ENCODE measurements around the gene ALG11.

The ALG11 gene

DNA sequence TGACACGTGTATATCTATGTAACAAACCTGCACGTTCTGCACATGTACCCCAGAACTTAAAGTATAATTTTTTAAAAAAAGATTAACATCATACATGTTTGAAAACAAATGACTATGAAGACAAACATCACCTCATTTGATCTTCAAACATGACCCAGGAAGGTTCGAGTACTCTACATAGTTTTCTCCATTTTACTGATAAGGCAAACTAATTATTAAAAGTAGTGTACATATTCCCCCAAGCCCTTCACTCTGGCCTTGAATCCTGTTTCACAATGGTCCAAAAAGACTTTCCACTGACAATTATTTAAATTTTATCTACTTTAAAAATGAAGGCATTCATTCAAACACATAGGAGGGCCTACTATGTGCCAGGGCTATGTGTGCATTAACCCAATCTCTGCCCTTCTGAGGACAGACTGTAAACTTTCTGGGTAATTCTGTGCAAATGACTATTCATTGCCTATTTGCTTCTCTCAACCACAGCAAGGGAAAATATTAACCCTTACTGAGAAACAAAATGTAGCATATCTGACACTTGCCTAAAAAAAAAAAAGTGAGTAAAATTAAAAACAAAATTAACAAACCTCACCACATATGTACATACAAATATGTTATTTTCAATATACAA, 23.1 kb upstream of the ALG11 start:
- DNase-seq (ENCODE audit: low read depth, low spot score), result no peak

DNA sequence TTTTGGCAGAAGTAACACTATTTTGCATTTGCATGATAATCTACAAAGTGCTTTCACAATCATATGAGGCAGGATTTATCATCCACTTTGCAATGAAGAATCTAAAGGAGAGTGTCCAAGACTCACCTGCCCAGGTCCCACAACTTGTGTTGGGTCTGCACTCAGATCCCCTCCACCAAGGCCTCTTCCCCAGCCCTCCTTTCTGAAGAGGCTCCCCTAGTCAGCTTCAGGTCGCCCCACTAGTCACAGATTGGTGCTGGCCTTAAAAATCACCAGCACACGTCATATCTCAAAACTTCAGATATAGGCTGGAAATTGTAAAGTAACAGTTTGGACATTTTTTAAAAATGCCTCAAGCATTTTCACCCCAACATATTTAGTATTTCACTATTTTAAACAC, 18.5 kb upstream of the ALG11 start:
- H3K4me1 ChIP-seq (ENCODE audit: insufficient read depth, insufficient read length), result no peaks in the 10 kb centered on the region

More for the DNA sequence above, 23.1 kb upstream of the ALG11 start:
- no peak overlapping the region for H3K4me3 ChIP-seq (ENCODE audit: insufficient read length, low read depth)
- H3K9ac ChIP-seq (ENCODE audit: insufficient read length, low read depth), result no peak overlapping the region
- TF ChIP-seq SUZ12 (IDR thresholded peaks at IDR 0.05; ENCODE audit: extremely low read depth, insufficient read depth, insufficient read length) (no peak), ZNF274 (IDR thresholded peaks at IDR 0.05; ENCODE audit: low read depth, low read length) (no peak), YY1 (IDR thresholded peaks at IDR 0.05; ENCODE audit: insufficient read depth, insufficient read length) (no peak)
- no peaks in the 10 kb centered on the region for H3K27me3 ChIP-seq (ENCODE audit: insufficient read depth, insufficient read length)
- H3K36me3 ChIP-seq (ENCODE audit: insufficient read depth, insufficient read length, low read length), result no peaks in the 10 kb centered on the region
- H3K9me3 ChIP-seq (ENCODE audit: insufficient read depth, low read length), result no peaks in the 10 kb centered on the region
- H3K4me1 ChIP-seq (ENCODE audit: insufficient read depth, insufficient read length), result no peaks in the 10 kb centered on the region

DNA sequence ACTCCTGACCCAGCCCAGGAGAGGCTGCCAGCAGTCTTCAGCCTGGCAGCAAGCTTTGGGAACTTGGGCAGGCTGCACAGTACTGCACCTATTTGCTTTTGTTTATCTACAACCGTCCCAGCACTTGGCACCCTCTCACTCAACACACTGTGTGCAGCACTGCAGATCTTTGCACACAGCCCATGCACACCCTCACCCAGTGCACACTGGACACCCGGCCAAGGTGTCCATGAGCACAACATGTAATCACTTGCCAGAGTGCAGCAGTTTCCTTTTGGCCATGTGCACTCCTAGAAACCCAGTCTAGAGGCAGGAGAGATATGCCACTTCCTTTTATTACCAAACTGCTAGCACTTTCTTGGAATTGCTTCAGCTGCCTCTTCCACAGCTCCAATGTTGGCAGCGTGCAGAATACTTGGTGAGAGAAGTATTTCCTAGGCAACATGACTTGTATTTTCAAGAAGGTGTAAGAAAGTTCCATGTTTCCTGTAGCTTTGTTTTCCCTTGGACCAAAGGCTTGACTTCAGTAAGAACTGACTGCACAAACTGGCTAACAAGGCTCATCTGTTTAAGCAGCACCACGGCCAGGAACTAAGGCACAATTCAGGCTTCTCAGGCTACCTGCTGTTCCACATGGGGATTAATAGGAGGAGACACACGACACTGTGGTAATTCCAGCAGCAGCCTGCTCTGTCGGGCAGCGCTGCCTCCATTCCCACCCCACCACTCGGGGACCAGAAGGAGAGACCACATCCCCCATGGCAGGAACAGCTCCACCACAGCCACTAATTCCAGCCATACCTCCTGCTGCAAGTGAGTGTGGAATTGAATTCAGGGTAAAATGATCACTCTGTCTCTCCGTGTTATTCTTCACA, 16.3 kb upstream of the ALG11 start:
- no peaks in the 10 kb centered on the region for H3K27me3 ChIP-seq (ENCODE audit: insufficient read depth, insufficient read length)
- H3K4me3 ChIP-seq (ENCODE audit: insufficient read length, low read depth), result no peak overlapping the region
- H3K4me1 ChIP-seq (ENCODE audit: insufficient read depth, insufficient read length), result no peaks in the 10 kb centered on the region
- no peak overlapping the region for H3K9ac ChIP-seq (ENCODE audit: insufficient read length, low read depth)
- DNase-seq (ENCODE audit: low read depth, low spot score), result no peak
- no peaks in the 10 kb centered on the region for H3K9me3 ChIP-seq (ENCODE audit: insufficient read depth, low read length)
- H3K36me3 ChIP-seq (ENCODE audit: insufficient read depth, insufficient read length, low read length), result no peaks in the 10 kb centered on the region
- no peak for TF ChIP-seq YY1 (IDR thresholded peaks at IDR 0.05; ENCODE audit: insufficient read depth, insufficient read length)
- no peak for TF ChIP-seq SUZ12 (IDR thresholded peaks at IDR 0.05; ENCODE audit: extremely low read depth, insufficient read depth, insufficient read length)
- no peak for TF ChIP-seq ZNF274 (IDR thresholded peaks at IDR 0.05; ENCODE audit: low read depth, low read length)

More for the DNA sequence above, 18.5 kb upstream of the ALG11 start:
- no peak overlapping the region for H3K4me3 ChIP-seq (ENCODE audit: insufficient read length, low read depth)
- H3K27me3 ChIP-seq (ENCODE audit: insufficient read depth, insufficient read length), result no peaks in the 10 kb centered on the region
- H3K9me3 ChIP-seq (ENCODE audit: insufficient read depth, low read length), result no peaks in the 10 kb centered on the region
- H3K36me3 ChIP-seq (ENCODE audit: insufficient read depth, insufficient read length, low read length), result no peaks in the 10 kb centered on the region
- TF ChIP-seq SUZ12 (IDR thresholded peaks at IDR 0.05; ENCODE audit: extremely low read depth, insufficient read depth, insufficient read length) (no peak), ZNF274 (IDR thresholded peaks at IDR 0.05; ENCODE audit: low read depth, low read length) (no peak), YY1 (IDR thresholded peaks at IDR 0.05; ENCODE audit: insufficient read depth, insufficient read length) (no peak)
- no peak for DNase-seq (ENCODE audit: low read depth, low spot score)
- H3K9ac ChIP-seq (ENCODE audit: insufficient read length, low read depth), result no peak overlapping the region

DNA sequence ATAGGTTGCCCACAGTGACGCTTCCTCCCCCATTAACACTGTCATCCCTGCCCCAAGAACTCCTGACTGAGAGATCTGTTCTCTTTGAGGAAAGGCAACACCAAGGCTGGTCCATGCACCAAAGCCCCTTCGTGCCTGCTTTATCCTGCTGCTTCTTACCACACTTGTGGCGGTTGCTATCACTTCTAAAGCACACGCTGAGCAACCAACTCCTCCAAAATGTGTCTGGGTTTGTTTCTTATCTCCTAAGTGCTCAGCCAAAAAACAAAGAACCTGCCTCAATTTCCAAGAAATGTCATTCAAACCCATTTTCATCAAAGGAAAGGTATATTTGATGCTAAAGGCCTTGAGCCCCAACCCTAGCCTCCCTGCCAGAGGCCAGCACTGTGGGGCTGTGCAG, 15.6 kb upstream of the ALG11 start:
- H3K4me3 ChIP-seq (ENCODE audit: insufficient read length, low read depth), result no peak overlapping the region

DNA sequence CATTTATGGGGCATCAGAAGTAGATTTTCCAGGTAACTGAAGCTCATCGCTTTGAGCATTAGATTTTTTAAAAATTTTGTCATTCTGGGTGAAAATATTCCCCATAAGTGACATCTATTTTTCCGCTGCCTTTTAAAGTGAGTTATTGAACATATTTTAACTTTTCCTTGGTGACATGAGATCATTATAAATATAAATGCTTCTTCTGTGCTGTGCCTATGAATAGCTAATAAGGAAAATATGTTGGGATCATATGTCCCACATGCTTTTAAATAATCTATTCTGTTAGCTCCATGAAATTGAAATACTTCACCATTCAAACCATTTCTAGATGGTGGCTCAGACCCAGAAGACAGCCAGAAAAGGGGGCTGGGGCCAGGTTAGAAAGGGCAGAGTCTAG, 15.0 kb upstream of the ALG11 start:
- TF ChIP-seq SUZ12 (IDR thresholded peaks at IDR 0.05; ENCODE audit: extremely low read depth, insufficient read depth, insufficient read length), result no peak
- TF ChIP-seq ZNF274 (IDR thresholded peaks at IDR 0.05; ENCODE audit: low read depth, low read length), result no peak
- no peak for TF ChIP-seq YY1 (IDR thresholded peaks at IDR 0.05; ENCODE audit: insufficient read depth, insufficient read length)
- H3K36me3 ChIP-seq (ENCODE audit: insufficient read depth, insufficient read length, low read length), result no peaks in the 10 kb centered on the region
- no peaks in the 10 kb centered on the region for H3K4me1 ChIP-seq (ENCODE audit: insufficient read depth, insufficient read length)
- H3K9me3 ChIP-seq (ENCODE audit: insufficient read depth, low read length), result no peaks in the 10 kb centered on the region
- no peak for DNase-seq (ENCODE audit: low read depth, low spot score)
- H3K27me3 ChIP-seq (ENCODE audit: insufficient read depth, insufficient read length), result no peaks in the 10 kb centered on the region
- no peak overlapping the region for H3K9ac ChIP-seq (ENCODE audit: insufficient read length, low read depth)
- no peak overlapping the region for H3K4me3 ChIP-seq (ENCODE audit: insufficient read length, low read depth)

More for the DNA sequence above, 15.6 kb upstream of the ALG11 start:
- no peak for DNase-seq (ENCODE audit: low read depth, low spot score)
- no peak for TF ChIP-seq ZNF274 (IDR thresholded peaks at IDR 0.05; ENCODE audit: low read depth, low read length)
- TF ChIP-seq YY1 (IDR thresholded peaks at IDR 0.05; ENCODE audit: insufficient read depth, insufficient read length), result no peak
- no peak for TF ChIP-seq SUZ12 (IDR thresholded peaks at IDR 0.05; ENCODE audit: extremely low read depth, insufficient read depth, insufficient read length)
- H3K36me3 ChIP-seq (ENCODE audit: insufficient read depth, insufficient read length, low read length), result no peaks in the 10 kb centered on the region
- no peaks in the 10 kb centered on the region for H3K4me1 ChIP-seq (ENCODE audit: insufficient read depth, insufficient read length)
- no peaks in the 10 kb centered on the region for H3K27me3 ChIP-seq (ENCODE audit: insufficient read depth, insufficient read length)
- H3K9me3 ChIP-seq (ENCODE audit: insufficient read depth, low read length), result no peaks in the 10 kb centered on the region
- no peak overlapping the region for H3K9ac ChIP-seq (ENCODE audit: insufficient read length, low read depth)

DNA sequence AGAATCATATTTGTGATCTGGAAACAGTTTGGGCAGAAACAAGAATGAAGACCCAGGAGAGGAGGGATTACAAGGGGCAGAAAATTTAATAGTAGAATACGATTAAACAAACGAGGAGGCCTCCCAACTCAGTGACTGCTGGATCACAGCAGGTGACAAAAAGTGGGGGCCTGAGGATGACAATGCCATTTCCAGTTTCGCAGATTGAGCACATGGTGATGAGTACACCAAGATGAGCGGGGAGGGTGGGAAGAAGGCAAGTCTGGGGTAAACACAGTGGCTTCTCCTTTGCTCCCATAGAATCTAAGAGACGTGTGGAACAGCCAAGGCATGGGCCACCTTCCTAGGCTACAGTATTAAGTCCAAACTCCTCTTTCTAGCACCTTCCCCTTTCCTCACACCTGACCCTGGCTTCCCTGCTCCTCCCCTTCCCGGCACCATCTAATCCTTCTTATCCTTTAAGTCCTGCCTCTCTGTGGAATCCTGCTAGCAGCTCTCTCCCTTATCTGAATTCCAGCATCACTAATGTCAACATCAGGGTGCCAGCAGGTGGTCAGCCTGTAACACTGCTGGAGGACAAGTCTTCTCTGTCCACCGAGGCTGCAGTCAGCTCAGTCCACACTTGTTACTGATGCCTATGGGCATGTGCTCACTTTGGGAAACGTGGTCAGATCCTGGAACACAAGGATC, 14.4 kb upstream of the ALG11 start:
- no peak overlapping the region for H3K4me3 ChIP-seq (ENCODE audit: insufficient read length, low read depth)
- no peaks in the 10 kb centered on the region for H3K9me3 ChIP-seq (ENCODE audit: insufficient read depth, low read length)
- TF ChIP-seq YY1 (IDR thresholded peaks at IDR 0.05; ENCODE audit: insufficient read depth, insufficient read length), result no peak
- no peak for TF ChIP-seq SUZ12 (IDR thresholded peaks at IDR 0.05; ENCODE audit: extremely low read depth, insufficient read depth, insufficient read length)
- no peak for TF ChIP-seq ZNF274 (IDR thresholded peaks at IDR 0.05; ENCODE audit: low read depth, low read length)
- no peaks in the 10 kb centered on the region for H3K36me3 ChIP-seq (ENCODE audit: insufficient read depth, insufficient read length, low read length)
- no peaks in the 10 kb centered on the region for H3K4me1 ChIP-seq (ENCODE audit: insufficient read depth, insufficient read length)
- peak; percentile 44 for DNase-seq (ENCODE audit: low read depth, low spot score)
- H3K27me3 ChIP-seq (ENCODE audit: insufficient read depth, insufficient read length), result no peaks in the 10 kb centered on the region
- no peak overlapping the region for H3K9ac ChIP-seq (ENCODE audit: insufficient read length, low read depth)

Data from NT2/D1 (cell line).